Astrocyte of the spinal cord (primary cell): ENCODE data around the gene ARHGAP25.

Experiments
- DNase-seq: peaks from one replicate; pipeline ENCODE4 v3.0.0; 2011; ENCODE audit warnings: low read depth, low spot score
- H3K4me3 ChIP-seq: 2 replicates; pipeline ENCODE4 v1.5.1; 2011; ENCODE audit warnings: low read depth, mild to moderate bottlenecking, low read length, moderate library complexity
- in situ Hi-C: cut with HindIII; loops from 2 replicates; pipeline ENCODE4 v1.10.0; 2017; ENCODE audit warnings: low sequenced_read_pairs
- TF ChIP-seq, protein P1 (sequence below): IDR thresholded peaks from 2 replicates; pipeline ENCODE4 v1.5.1; 2012; ENCODE audit warnings: low read depth, mild to moderate bottlenecking, low read length, inconsistent platforms

ARHGAP25 gene

GRCh38 chr2:68733365-68733764 is 1.2 kb upstream of the ARHGAP25 start:
- no peak for DNase-seq
- in situ Hi-C loops, result no loop called here
- TF ChIP-seq, protein P1, sequence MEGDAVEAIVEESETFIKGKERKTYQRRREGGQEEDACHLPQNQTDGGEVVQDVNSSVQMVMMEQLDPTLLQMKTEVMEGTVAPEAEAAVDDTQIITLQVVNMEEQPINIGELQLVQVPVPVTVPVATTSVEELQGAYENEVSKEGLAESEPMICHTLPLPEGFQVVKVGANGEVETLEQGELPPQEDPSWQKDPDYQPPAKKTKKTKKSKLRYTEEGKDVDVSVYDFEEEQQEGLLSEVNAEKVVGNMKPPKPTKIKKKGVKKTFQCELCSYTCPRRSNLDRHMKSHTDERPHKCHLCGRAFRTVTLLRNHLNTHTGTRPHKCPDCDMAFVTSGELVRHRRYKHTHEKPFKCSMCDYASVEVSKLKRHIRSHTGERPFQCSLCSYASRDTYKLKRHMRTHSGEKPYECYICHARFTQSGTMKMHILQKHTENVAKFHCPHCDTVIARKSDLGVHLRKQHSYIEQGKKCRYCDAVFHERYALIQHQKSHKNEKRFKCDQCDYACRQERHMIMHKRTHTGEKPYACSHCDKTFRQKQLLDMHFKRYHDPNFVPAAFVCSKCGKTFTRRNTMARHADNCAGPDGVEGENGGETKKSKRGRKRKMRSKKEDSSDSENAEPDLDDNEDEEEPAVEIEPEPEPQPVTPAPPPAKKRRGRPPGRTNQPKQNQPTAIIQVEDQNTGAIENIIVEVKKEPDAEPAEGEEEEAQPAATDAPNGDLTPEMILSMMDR, result no peak
- no peak overlapping the region for H3K4me3 ChIP-seq

DNA sequence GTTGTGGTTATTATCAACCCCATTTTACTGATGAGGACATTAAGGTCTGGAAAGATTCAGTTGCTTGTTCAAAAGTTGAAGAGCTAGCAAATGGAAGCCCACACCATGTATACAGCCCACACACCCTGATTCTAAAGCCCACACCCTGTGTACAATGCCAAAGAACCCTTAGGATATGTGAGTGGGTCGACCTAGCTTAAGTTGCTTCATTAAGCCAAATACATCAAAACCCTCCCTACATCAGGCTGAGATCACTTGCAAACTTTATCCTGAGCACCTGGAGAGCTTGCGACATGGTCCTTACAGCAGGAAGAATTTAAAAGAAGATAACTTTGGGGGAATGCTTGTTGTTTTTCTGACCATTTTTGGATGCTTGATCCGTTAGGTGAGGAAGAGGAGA is 435 bp upstream of the ARHGAP25 start:
- DNase-seq, result no peak
- no peak overlapping the region for H3K4me3 ChIP-seq
- in situ Hi-C loops, result no loop called here
- TF ChIP-seq, protein P1, result no peak

- no peak overlapping the region for H3K4me3 ChIP-seq
- in situ Hi-C loops, result no loop called here
- TF ChIP-seq, protein P1, result no peak
- DNase-seq, result no peak
Measured at GRCh38 chr2:68736086-68736485, 1.5 kb downstream of the ARHGAP25 start.

DNA sequence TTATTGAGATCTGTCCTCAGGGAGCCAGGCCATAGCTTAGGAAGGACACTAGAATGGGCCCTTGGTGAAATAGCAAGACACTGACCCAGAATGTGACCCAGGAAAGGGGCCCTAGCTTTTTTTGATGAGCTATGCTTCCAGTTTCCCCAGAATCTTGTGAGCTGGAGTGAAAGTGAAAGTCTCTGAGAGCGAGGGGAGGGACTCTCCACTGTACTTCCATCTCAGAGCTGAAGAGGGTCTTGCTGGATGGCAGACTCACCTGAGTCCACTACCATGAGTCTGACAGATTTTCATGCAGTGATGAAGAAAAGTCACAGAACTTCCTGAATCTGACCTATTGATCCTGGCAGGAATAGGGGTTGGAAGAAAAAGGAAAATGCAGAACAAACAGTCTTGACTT is 3.1 kb downstream of the ARHGAP25 start:
- in situ Hi-C loops, result no loop called here
- DNase-seq, result no peak
- H3K4me3 ChIP-seq, result no peak overlapping the region
- TF ChIP-seq, protein P1, result no peak

- no peak for DNase-seq
- in situ Hi-C loops, result no loop called here
- no peak overlapping the region for H3K4me3 ChIP-seq
- TF ChIP-seq, protein P1, result no peak
Measured at GRCh38 chr2:68738906-68739594, 4.4 kb downstream of the ARHGAP25 start.

DNA sequence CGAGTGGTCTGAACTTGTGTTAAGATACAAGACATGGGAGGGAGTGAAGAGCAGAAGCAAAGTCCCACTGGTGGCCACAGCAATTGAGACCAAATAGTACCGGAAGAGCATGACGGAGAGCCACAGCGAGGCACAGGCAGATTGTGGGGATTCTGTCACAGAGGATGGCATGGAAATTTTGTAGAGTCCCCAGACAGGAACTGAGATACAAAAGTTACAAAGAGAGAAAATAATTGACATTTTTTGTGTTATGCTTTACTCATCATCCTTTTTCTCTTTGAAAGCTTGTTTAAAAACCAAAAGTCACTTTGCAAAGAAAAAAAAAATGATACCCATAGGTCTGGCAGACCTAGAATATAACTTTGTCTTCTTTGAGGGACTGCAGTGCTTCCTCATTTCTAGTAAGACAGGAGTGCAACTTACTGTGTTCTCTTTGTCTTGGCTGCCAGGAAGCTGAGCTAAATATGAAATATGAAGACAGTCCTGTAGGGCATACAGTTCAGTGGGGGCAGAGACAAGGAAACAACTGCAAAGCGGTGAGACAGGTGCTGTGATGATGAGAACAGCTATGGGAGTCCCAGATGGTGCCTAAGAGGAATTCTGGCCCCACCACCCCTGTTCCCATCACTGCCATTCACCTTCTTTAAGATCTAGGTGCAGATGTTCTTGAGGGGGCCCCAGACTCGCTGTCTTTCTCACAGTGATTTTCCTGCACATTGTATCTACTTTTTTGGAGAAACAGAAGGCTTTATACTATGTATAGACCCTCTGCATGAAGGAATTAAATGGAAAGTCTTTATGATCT is 5.2 kb downstream of the ARHGAP25 start:
- TF ChIP-seq, protein P1, result no peak
- H3K4me3 ChIP-seq, result no peak overlapping the region
- DNase-seq, result no peak
- in situ Hi-C loops, result no loop called here
